ENCODE measurements around the gene IP6K2.

Gene IP6K2

DNA sequence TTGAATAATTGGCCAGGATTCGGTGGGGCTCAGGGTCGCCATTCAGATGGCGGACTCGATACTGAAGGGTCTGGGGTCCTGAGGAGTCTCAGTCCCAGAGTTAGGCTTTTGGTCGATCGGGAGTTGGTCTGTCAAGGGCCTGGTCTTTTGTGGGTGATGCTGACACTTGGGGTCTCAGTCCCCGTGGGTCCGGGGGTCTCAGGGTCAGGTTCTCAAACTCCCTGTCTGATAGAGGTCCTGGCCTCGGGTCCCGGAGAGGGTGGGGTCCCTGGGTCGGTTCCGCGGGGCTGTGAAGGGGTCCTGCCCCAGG lies 31.8 kb downstream of the IP6K2 start:
- peaks cover 48% of the 10 kb centered on the region for H3K4me1 ChIP-seq (ENCODE audit: control insufficient read depth, low read length)
- TF ChIP-seq, protein P1, sequence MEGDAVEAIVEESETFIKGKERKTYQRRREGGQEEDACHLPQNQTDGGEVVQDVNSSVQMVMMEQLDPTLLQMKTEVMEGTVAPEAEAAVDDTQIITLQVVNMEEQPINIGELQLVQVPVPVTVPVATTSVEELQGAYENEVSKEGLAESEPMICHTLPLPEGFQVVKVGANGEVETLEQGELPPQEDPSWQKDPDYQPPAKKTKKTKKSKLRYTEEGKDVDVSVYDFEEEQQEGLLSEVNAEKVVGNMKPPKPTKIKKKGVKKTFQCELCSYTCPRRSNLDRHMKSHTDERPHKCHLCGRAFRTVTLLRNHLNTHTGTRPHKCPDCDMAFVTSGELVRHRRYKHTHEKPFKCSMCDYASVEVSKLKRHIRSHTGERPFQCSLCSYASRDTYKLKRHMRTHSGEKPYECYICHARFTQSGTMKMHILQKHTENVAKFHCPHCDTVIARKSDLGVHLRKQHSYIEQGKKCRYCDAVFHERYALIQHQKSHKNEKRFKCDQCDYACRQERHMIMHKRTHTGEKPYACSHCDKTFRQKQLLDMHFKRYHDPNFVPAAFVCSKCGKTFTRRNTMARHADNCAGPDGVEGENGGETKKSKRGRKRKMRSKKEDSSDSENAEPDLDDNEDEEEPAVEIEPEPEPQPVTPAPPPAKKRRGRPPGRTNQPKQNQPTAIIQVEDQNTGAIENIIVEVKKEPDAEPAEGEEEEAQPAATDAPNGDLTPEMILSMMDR (IDR thresholded peaks at IDR 0.05; ENCODE audit: low read depth, low read length, poor library complexity, severe bottlenecking), result no peak
- no peak for TF ChIP-seq EZH2phosphoT487 (IDR thresholded peaks at IDR 0.05; ENCODE audit: borderline replicate concordance, low read length)
- peaks cover 63% of the 10 kb centered on the region for H3K36me3 ChIP-seq (ENCODE audit: control insufficient read depth, low read length)
- no peaks in the 10 kb centered on the region for H3K9me3 ChIP-seq (ENCODE audit: control insufficient read depth, insufficient read depth, low read length)
- H3K4me2 ChIP-seq (ENCODE audit: low read length), result peak overlapping the region; percentile 90
- H3K27me3 ChIP-seq (ENCODE audit: control insufficient read depth, low read length), result no peaks in the 10 kb centered on the region
- H3K79me2 ChIP-seq (ENCODE audit: control insufficient read depth, low read length), result peaks cover 23% of the 10 kb centered on the region
- no peaks in the 10 kb centered on the region for H4K20me1 ChIP-seq (ENCODE audit: control insufficient read depth, insufficient read depth, low read depth, low read length)
- peak overlapping the region; percentile 97 for H3K4me3 ChIP-seq (ENCODE audit: low read length)
- H3K9me2 ChIP-seq (replicated peaks; ENCODE audit: control insufficient read depth, low read length), result no peaks in the 10 kb centered on the region
- H3F3A ChIP-seq (ENCODE audit: control insufficient read depth, insufficient read depth), result peaks cover 9% of the 10 kb centered on the region
- peak overlapping the region; percentile 72 for H3K27ac ChIP-seq (ENCODE audit: low read depth, low read length)

DNA sequence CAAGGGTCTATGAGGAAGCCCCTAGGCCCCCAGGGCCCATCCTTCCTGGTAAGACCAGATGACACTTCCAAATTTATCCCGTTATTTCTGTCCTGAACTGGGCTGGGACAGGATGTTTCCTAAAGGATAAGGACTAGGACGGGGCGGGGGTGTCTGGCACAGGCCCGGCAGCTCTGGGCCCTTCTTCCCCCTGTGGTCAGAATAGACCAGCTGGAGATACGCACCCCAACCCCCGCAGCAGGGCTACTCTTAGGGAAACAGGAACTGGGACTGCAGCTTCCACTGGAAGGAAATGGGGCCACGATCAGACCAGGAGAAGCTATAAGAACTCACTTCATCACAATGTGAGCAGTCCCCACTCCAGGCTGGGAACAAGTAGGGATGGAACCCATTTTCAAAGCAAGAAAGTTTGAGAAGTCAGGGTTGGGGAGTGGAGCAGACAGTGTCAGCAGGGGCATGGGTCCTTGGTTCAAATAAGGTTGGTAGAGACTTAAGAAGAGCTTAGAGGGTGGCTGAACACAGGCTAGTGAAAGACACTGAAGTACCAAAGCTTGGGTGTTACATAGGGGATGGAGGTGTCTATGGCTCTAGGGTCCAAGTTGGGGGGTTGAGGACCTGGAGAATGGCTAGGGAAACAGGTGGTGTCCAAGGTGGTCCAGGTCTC lies 32.4 kb downstream of the IP6K2 start:
- H3K79me2 ChIP-seq (ENCODE audit: control insufficient read depth, low read length), result peaks cover 23% of the 10 kb centered on the region
- H3K36me3 ChIP-seq (ENCODE audit: control insufficient read depth, low read length), result peaks cover 63% of the 10 kb centered on the region
- no peaks in the 10 kb centered on the region for H4K20me1 ChIP-seq (ENCODE audit: control insufficient read depth, insufficient read depth, low read depth, low read length)
- H3K9me3 ChIP-seq (ENCODE audit: control insufficient read depth, insufficient read depth, low read length), result no peaks in the 10 kb centered on the region
- peak overlapping the region; percentile 90 for H3K4me2 ChIP-seq (ENCODE audit: low read length)
- peak overlapping the region; percentile 25; the same call in 1 of the 2 replicates for H3K27ac ChIP-seq (ENCODE audit: low read depth, low read length)
- TF ChIP-seq, protein P1 (IDR thresholded peaks at IDR 0.05; ENCODE audit: low read depth, low read length, poor library complexity, severe bottlenecking), result no peak
- TF ChIP-seq EZH2phosphoT487 (IDR thresholded peaks at IDR 0.05; ENCODE audit: borderline replicate concordance, low read length), result no peak
- H3K27me3 ChIP-seq (ENCODE audit: control insufficient read depth, low read length), result no peaks in the 10 kb centered on the region
- H3F3A ChIP-seq (ENCODE audit: control insufficient read depth, insufficient read depth), result peaks cover 9% of the 10 kb centered on the region
- H3K4me1 ChIP-seq (ENCODE audit: control insufficient read depth, low read length), result peaks cover 54% of the 10 kb centered on the region
- H3K9me2 ChIP-seq (replicated peaks; ENCODE audit: control insufficient read depth, low read length), result no peaks in the 10 kb centered on the region
- H3K4me3 ChIP-seq (ENCODE audit: low read length), result peak overlapping the region; percentile 97

DNA sequence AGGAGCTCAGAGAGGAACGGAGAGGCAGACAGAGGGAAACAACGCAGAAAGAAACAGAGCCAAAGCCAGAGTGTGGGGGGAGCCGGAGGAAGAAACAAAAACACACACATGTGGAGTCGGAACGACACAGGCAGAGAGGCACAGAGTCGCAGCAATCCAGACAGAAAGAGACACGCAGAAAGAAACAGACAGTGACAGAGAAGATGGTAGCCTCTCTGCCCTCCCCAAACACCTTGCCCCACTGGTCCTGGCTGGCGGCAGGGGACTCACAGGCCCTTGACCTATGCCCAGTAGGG lies 33.0 kb downstream of the IP6K2 start:
- H3K4me1 ChIP-seq (ENCODE audit: control insufficient read depth, low read length), result peaks cover 58% of the 10 kb centered on the region
- H3K4me2 ChIP-seq (ENCODE audit: low read length), result peak overlapping the region; percentile 90
- TF ChIP-seq, protein P1 (IDR thresholded peaks at IDR 0.05; ENCODE audit: low read depth, low read length, poor library complexity, severe bottlenecking), result no peak
- no peak for TF ChIP-seq EZH2phosphoT487 (IDR thresholded peaks at IDR 0.05; ENCODE audit: borderline replicate concordance, low read length)
- H3K27ac ChIP-seq (ENCODE audit: low read depth, low read length), result no peak overlapping the region
- H3K27me3 ChIP-seq (ENCODE audit: control insufficient read depth, low read length), result no peaks in the 10 kb centered on the region
- no peaks in the 10 kb centered on the region for H3K9me3 ChIP-seq (ENCODE audit: control insufficient read depth, insufficient read depth, low read length)
- no peaks in the 10 kb centered on the region for H3K9me2 ChIP-seq (replicated peaks; ENCODE audit: control insufficient read depth, low read length)
- H3K36me3 ChIP-seq (ENCODE audit: control insufficient read depth, low read length), result peaks cover 63% of the 10 kb centered on the region
- peak overlapping the region; percentile 97 for H3K4me3 ChIP-seq (ENCODE audit: low read length)
- H4K20me1 ChIP-seq (ENCODE audit: control insufficient read depth, insufficient read depth, low read depth, low read length), result no peaks in the 10 kb centered on the region
- H3K79me2 ChIP-seq (ENCODE audit: control insufficient read depth, low read length), result peaks cover 23% of the 10 kb centered on the region
- H3F3A ChIP-seq (ENCODE audit: control insufficient read depth, insufficient read depth), result peaks cover 9% of the 10 kb centered on the region
